Kidney epithelial cell (primary cell): Measurements from ENCODE around the gene RUFY4. TPM values are rescaled to one million over a fixed set of nuclear protein-coding genes. Genes with fewer than 3 reads are reported as not detected.

Experiments
- DNase-seq: peaks from one replicate; pipeline ENCODE4 v3.0.0-alpha.2; 2010; ENCODE audit warnings: low read depth
- H3K27me3 ChIP-seq: 2 replicates; pipeline ENCODE4 v1.6.0; 2011; ENCODE audit warnings: low read length; ENCODE audit not compliant: control insufficient read depth, insufficient read depth
- H3K36me3 ChIP-seq: 2 replicates; pipeline ENCODE4 v1.5.1; 2011; ENCODE audit warnings: low read length; ENCODE audit not compliant: control insufficient read depth, insufficient read depth
- H3K4me3 ChIP-seq: 2 replicates; pipeline ENCODE4 v1.5.1; 2011; ENCODE audit warnings: low read depth, mild to moderate bottlenecking, control low read depth, low read length
- total RNA-seq: library from RNA; depleted of rRNA; stranded (reverse); fragments of >200 nt; gene quantifications from 2 replicates; pipeline ENCODE4 v1.2.3, GENCODE V29; 2015
- TF ChIP-seq, protein P1 (sequence below): IDR thresholded peaks from 2 replicates; pipeline ENCODE4 v1.5.1; 2011; ENCODE audit warnings: mild to moderate bottlenecking, moderate library complexity, low read length, control low read depth, inconsistent platforms; ENCODE audit not compliant: insufficient read depth, poor library complexity, severe bottlenecking

The RUFY4 gene
- total RNA-seq, 1 donor from 2014 or later: not detected

GRCh38 chr2:218069606-218070300, 700 bp downstream of the RUFY4 start:
- H3K4me3 ChIP-seq: no peak overlapping the region
- no peak for DNase-seq
- TF ChIP-seq, protein P1, sequence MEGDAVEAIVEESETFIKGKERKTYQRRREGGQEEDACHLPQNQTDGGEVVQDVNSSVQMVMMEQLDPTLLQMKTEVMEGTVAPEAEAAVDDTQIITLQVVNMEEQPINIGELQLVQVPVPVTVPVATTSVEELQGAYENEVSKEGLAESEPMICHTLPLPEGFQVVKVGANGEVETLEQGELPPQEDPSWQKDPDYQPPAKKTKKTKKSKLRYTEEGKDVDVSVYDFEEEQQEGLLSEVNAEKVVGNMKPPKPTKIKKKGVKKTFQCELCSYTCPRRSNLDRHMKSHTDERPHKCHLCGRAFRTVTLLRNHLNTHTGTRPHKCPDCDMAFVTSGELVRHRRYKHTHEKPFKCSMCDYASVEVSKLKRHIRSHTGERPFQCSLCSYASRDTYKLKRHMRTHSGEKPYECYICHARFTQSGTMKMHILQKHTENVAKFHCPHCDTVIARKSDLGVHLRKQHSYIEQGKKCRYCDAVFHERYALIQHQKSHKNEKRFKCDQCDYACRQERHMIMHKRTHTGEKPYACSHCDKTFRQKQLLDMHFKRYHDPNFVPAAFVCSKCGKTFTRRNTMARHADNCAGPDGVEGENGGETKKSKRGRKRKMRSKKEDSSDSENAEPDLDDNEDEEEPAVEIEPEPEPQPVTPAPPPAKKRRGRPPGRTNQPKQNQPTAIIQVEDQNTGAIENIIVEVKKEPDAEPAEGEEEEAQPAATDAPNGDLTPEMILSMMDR: no peak
- peaks cover 31% of the 10 kb centered on the region for H3K27me3 ChIP-seq
- H3K36me3 ChIP-seq: no peaks in the 10 kb centered on the region

- H3K4me3 ChIP-seq: no peak overlapping the region
- no peak for DNase-seq
- H3K27me3 ChIP-seq: peaks cover 27% of the 10 kb centered on the region
- H3K36me3 ChIP-seq: no peaks in the 10 kb centered on the region
- TF ChIP-seq, protein P1: no peak
Measured at GRCh38 chr2:218070587-218070986, 1.5 kb downstream of the RUFY4 start.

DNA sequence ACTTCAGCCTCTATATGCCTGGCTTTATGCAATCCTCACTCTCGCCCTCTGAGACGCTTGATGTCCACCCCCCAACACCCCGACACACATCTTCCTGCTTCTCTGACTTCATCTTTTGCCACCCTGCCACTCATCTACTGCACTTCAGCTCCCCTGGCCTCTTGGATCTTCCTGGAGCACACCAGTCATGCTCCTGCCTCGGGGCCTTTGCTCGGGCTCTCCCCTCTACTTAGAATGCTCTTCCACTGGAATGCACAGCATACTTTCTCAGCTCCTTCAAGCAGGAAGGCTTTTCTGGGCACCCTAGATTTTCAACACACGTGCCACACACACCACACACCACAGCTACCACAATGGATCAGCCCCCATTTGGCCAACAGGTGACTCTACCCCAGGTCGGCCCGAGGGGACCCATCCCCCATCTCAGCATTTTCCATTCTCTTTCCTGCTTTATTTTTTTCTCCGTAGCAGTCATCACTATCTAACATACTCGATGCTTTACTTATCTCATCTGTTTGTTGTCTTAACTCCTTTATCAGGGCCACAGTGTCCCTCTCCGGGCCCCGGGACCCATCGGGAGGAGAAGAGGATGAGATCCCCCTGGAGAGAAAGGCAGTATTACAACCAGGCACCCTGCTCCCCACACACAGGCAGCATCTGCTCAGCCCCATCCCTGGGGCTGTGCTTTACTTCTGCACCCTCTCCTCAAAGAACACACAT, 2.3 kb downstream of the RUFY4 start:
- TF ChIP-seq, protein P1: no peak
- peaks cover 26% of the 10 kb centered on the region for H3K27me3 ChIP-seq

DNA sequence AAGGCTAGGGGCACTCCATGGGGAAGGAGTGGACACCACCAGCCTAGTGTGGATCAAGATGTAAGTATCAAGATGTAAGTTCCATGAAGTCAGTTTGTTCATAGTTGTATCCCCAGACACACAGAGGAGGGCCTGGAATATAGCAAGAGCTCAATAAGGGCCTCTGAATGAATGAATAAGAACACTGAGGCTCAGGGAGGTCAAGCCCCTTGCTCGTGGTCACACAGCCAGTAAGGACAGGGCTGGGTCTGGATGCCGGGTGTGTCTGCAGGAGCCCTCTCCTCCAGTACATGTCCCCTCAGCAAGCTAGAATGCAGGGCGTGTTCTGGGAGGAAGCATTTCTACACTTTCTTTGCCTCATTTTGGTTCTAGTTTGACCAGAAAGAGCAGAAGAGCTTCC, 2.9 kb downstream of the RUFY4 start:
- TF ChIP-seq, protein P1: no peak
- Histone ChIP-seq H3K27me3 (peaks cover 25% of the 10 kb centered on the region), H3K4me3 (no peak overlapping the region), H3K36me3 (no peaks in the 10 kb centered on the region)
- no peak for DNase-seq

More for the DNA sequence above, 2.3 kb downstream of the RUFY4 start:
- Histone ChIP-seq H3K4me3 (no peak overlapping the region), H3K36me3 (no peaks in the 10 kb centered on the region)
- no peak for DNase-seq

DNA sequence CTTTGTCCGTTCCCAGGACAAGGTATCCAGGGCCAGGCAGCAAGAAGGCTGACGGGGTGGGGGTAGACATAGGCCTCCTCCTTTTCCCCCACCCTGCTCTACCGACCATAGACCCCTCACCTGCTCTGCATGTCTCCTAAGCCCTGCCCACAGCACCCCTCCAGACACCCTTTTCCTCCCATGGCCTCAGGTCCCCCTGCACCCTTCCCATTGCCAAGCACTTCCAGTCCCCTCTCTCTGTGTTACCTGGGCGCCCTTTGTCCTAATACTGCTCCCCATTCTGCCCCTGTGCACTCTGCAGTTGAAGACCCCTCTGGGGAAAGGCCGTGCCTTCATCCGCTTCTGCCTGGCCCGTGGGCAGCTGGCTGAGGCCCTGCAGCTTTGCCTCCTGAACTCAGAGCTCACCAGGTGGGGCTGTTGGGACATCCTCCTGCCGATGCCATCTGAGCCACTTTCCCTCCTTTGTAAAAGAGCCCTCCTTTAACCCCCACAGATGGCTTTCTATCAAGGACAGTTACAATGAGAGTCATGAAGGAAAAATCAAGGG, 3.5 kb downstream of the RUFY4 start:
- Histone ChIP-seq H3K36me3 (no peaks in the 10 kb centered on the region), H3K27me3 (peaks cover 20% of the 10 kb centered on the region), H3K4me3 (no peak overlapping the region)
- DNase-seq: no peak
- TF ChIP-seq, protein P1: no peak
